Neural cell (in vitro differentiated cells): ENCODE results near the gene IPP.

ENCODE experiments used
- EP300 ChIP-seq: fragments of 450-650 bp; conservative IDR thresholded peaks from 2 replicates; pipeline ENCODE4 v1.6.1; 2014; ENCODE audit warnings: antibody characterized with exemption, mild to moderate bottlenecking, moderate library complexity; ENCODE audit not compliant: poor library complexity, severe bottlenecking
- EZH2 ChIP-seq: fragments of 200-600, 300-800 bp; shearing (Covaris generic), sonication (generic); IDR thresholded peaks from 2 replicates; pipeline ENCODE4 v1.6.1; 2014; ENCODE audit warnings: antibody characterized with exemption, low read length, borderline replicate concordance, mild to moderate bottlenecking; ENCODE audit not compliant: insufficient read depth, poor library complexity, severe bottlenecking
- MXI1 ChIP-seq: fragments of 450-650 bp; conservative IDR thresholded peaks from 2 replicates; pipeline ENCODE4 v1.6.1; 2014; ENCODE audit warnings: antibody characterized with exemption, mild to moderate bottlenecking; ENCODE audit not compliant: poor library complexity, severe bottlenecking
- POLR2AphosphoS5 ChIP-seq: IDR thresholded peaks from 2 replicates; pipeline ENCODE4 v1.6.1; 2012
- RAD21 ChIP-seq: fragments of 450-650 bp; conservative IDR thresholded peaks from 2 replicates; pipeline ENCODE4 v1.6.1; 2014; ENCODE audit warnings: antibody characterized with exemption, mild to moderate bottlenecking, moderate library complexity
- REST ChIP-seq: IDR thresholded peaks from 2 replicates; pipeline ENCODE4 v1.6.1; 2012; ENCODE audit warnings: borderline replicate concordance
- SMC3 ChIP-seq: fragments of 450-650 bp; conservative IDR thresholded peaks from 2 replicates; pipeline ENCODE4 v1.6.1; 2014; ENCODE audit warnings: antibody characterized with exemption, mild to moderate bottlenecking, moderate library complexity; ENCODE audit not compliant: poor library complexity
- TAF1 ChIP-seq: IDR thresholded peaks from 2 replicates; pipeline ENCODE4 v1.6.1; 2012; ENCODE audit warnings: low read depth
- TF ChIP-seq, protein P1 (sequence below): fragments of 450-650 bp; IDR thresholded peaks from 2 replicates; pipeline ENCODE4 v1.5.1; 2014; ENCODE audit warnings: antibody characterized with exemption, mild to moderate bottlenecking, moderate library complexity; ENCODE audit not compliant: poor library complexity, severe bottlenecking

DNA sequence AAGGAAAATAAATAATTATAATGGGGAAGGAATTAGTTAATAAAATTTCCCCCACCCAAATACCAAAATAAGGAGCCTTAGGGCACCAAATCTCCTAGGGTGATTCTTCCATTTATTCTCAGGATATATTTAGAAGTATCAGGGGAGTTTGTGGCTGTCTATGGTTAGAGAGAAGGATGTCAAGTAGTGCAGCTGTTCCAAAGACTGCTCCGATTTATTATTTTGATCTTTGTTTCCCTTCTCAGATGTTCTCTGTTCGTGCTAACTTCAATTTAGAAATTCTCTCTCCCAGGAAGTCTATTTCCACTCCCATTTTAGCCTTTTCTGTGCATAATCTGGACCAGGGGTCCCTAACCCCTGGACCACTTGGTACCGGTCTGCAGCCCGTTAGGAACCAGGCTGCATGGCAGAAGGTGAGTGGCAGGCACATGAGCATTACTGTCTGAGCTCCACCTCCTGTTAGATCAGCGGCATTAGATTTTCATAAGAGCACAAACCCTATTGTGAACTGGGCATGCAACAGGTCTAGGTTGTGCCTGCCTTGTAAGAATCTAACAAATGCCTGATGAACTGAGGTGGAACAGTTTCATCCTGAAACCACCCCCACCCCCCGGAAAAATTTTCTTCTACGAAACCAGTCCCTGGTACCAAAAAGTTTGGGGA lies 43.6 kb upstream of the IPP start:
- TF ChIP-seq POLR2AphosphoS5 (no peak), TAF1 (no peak), EP300 (no peak), REST (no peak), SMC3 (no peak), RAD21 (no peak), EZH2 (no peak), MXI1 (no peak)
- TF ChIP-seq, protein P1, sequence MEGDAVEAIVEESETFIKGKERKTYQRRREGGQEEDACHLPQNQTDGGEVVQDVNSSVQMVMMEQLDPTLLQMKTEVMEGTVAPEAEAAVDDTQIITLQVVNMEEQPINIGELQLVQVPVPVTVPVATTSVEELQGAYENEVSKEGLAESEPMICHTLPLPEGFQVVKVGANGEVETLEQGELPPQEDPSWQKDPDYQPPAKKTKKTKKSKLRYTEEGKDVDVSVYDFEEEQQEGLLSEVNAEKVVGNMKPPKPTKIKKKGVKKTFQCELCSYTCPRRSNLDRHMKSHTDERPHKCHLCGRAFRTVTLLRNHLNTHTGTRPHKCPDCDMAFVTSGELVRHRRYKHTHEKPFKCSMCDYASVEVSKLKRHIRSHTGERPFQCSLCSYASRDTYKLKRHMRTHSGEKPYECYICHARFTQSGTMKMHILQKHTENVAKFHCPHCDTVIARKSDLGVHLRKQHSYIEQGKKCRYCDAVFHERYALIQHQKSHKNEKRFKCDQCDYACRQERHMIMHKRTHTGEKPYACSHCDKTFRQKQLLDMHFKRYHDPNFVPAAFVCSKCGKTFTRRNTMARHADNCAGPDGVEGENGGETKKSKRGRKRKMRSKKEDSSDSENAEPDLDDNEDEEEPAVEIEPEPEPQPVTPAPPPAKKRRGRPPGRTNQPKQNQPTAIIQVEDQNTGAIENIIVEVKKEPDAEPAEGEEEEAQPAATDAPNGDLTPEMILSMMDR: no peak
